Measurements from ENCODE around the gene TMEM95. TPM values are rescaled to one million over a fixed set of nuclear protein-coding genes. Genes with fewer than 3 reads are reported as not detected.
A peak's percentile ranks its signal among the peaks of the same experiment; 100 is the strongest.

Gene TMEM95
- polyA plus RNA-seq, 1 donor from 2014 or later: not detected

DNA sequence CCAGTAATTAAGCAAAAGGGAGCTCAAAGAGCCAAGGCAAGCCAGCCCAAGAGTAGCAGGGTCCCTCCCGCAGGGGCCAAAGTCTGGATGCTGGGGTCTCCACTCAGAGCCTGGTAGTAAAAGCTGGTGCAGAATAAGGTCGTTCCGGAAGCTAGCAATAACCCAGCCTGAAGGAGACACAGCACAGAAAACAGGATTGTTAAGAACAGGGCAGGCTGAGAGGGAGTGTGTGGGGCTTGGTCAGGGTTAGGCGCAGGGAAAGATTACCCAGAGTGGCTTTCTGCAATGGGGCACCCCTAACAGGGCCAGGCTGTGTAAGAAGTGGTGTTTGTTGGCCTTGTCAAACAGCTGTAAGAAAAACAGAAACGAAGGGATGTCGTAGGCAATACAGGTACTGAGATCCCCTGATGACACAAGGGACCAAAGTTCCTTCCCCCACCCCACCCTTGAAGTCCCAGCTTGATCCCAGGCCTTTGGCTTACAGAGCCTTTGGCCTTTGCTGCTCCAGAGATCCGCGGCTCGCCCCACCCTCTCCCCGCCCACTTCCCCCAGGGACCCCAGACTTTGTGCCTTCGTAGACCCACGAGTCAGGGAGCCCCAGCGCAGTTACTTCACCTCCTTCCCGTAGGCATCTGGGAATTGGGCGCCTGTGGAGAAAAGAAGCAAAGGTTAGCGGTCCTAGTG lies 48.2 kb downstream of the TMEM95 start:
- no peaks in the 10 kb centered on the region for H3K9me3 ChIP-seq (ENCODE audit: low read length)
- no peaks in the 10 kb centered on the region for H3K36me3 ChIP-seq (ENCODE audit: insufficient read depth, low read length)
- H3K9me2 ChIP-seq (ENCODE audit: insufficient read depth, low read length): no peaks in the 10 kb centered on the region
- peak overlapping the region; percentile 98 for H3K9ac ChIP-seq (ENCODE audit: low read length)
- peak overlapping the region; percentile 98 for H3K27ac ChIP-seq (ENCODE audit: low read length)
- H3K27me3 ChIP-seq (ENCODE audit: insufficient read depth, low read depth, low read length): no peaks in the 10 kb centered on the region
- no peak overlapping the region for H2AFZ ChIP-seq (ENCODE audit: low read depth, low read length)
- peak overlapping the region; percentile 86 for H3K4me2 ChIP-seq (ENCODE audit: low read length)
- H3K79me2 ChIP-seq (replicated peaks; ENCODE audit: insufficient read depth, low read length): peaks cover 32% of the 10 kb centered on the region
- peaks cover 5% of the 10 kb centered on the region for H3F3A ChIP-seq (ENCODE audit: insufficient read depth, low read length, poor library complexity, severe bottlenecking)
- peak overlapping the region; percentile 88 for H3K4me3 ChIP-seq (ENCODE audit: low read length)
- TF ChIP-seq, protein P1, sequence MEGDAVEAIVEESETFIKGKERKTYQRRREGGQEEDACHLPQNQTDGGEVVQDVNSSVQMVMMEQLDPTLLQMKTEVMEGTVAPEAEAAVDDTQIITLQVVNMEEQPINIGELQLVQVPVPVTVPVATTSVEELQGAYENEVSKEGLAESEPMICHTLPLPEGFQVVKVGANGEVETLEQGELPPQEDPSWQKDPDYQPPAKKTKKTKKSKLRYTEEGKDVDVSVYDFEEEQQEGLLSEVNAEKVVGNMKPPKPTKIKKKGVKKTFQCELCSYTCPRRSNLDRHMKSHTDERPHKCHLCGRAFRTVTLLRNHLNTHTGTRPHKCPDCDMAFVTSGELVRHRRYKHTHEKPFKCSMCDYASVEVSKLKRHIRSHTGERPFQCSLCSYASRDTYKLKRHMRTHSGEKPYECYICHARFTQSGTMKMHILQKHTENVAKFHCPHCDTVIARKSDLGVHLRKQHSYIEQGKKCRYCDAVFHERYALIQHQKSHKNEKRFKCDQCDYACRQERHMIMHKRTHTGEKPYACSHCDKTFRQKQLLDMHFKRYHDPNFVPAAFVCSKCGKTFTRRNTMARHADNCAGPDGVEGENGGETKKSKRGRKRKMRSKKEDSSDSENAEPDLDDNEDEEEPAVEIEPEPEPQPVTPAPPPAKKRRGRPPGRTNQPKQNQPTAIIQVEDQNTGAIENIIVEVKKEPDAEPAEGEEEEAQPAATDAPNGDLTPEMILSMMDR (IDR thresholded peaks at IDR 0.05; ENCODE audit: poor library complexity, severe bottlenecking): no peak
- TF ChIP-seq SMC3 (conservative IDR thresholded peaks at IDR 0.05; ENCODE audit: poor library complexity) (no peak), MXI1 (conservative IDR thresholded peaks at IDR 0.05; ENCODE audit: poor library complexity, severe bottlenecking) (no peak), EP300 (conservative IDR thresholded peaks at IDR 0.05; ENCODE audit: poor library complexity, severe bottlenecking) (no peak), POLR2AphosphoS5 (IDR thresholded peaks at IDR 0.05) (no peak), TAF1 (IDR thresholded peaks at IDR 0.05; ENCODE audit: low read depth) (no peak), EZH2 (IDR thresholded peaks at IDR 0.05; ENCODE audit: borderline replicate concordance, insufficient read depth, low read length, poor library complexity, severe bottlenecking) (no peak), RAD21 (conservative IDR thresholded peaks at IDR 0.05) (no peak)
- TF ChIP-seq, protein P2, sequence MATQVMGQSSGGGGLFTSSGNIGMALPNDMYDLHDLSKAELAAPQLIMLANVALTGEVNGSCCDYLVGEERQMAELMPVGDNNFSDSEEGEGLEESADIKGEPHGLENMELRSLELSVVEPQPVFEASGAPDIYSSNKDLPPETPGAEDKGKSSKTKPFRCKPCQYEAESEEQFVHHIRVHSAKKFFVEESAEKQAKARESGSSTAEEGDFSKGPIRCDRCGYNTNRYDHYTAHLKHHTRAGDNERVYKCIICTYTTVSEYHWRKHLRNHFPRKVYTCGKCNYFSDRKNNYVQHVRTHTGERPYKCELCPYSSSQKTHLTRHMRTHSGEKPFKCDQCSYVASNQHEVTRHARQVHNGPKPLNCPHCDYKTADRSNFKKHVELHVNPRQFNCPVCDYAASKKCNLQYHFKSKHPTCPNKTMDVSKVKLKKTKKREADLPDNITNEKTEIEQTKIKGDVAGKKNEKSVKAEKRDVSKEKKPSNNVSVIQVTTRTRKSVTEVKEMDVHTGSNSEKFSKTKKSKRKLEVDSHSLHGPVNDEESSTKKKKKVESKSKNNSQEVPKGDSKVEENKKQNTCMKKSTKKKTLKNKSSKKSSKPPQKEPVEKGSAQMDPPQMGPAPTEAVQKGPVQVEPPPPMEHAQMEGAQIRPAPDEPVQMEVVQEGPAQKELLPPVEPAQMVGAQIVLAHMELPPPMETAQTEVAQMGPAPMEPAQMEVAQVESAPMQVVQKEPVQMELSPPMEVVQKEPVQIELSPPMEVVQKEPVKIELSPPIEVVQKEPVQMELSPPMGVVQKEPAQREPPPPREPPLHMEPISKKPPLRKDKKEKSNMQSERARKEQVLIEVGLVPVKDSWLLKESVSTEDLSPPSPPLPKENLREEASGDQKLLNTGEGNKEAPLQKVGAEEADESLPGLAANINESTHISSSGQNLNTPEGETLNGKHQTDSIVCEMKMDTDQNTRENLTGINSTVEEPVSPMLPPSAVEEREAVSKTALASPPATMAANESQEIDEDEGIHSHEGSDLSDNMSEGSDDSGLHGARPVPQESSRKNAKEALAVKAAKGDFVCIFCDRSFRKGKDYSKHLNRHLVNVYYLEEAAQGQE (IDR thresholded peaks at IDR 0.05; ENCODE audit: borderline replicate concordance): no peak
- H4K20me1 ChIP-seq (ENCODE audit: insufficient read depth): peaks cover 2% of the 10 kb centered on the region

DNA sequence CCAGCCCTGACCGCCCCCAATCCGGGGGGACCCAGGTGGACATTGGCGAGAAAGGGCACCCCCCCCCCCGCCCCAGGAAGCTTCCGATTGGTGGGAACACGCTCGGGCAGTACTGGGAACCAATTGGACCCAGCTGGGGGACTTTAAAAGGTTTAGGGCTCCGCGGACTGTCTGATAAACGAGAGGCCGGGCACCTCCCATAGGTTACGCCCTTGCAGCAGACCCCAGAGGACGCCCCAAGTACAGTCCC lies 48.7 kb downstream of the TMEM95 start:
- Histone ChIP-seq H3K9ac (ENCODE audit: low read length) (peak overlapping the region; percentile 98), H3K9me2 (ENCODE audit: insufficient read depth, low read length) (no peaks in the 10 kb centered on the region), H3K27me3 (ENCODE audit: insufficient read depth, low read depth, low read length) (no peaks in the 10 kb centered on the region), H3K27ac (ENCODE audit: low read length) (peak overlapping the region; percentile 98), H3K4me2 (ENCODE audit: low read length) (peak overlapping the region; percentile 86), H3K79me2 (replicated peaks; ENCODE audit: insufficient read depth, low read length) (peaks cover 32% of the 10 kb centered on the region), H3K4me3 (ENCODE audit: low read length) (peak overlapping the region; percentile 88), H3K36me3 (ENCODE audit: insufficient read depth, low read length) (no peaks in the 10 kb centered on the region), H4K20me1 (ENCODE audit: insufficient read depth) (peaks cover 2% of the 10 kb centered on the region), H2AFZ (ENCODE audit: low read depth, low read length) (peak overlapping the region; percentile 76), H3K9me3 (ENCODE audit: low read length) (no peaks in the 10 kb centered on the region), H3F3A (ENCODE audit: insufficient read depth, low read length, poor library complexity, severe bottlenecking) (peaks cover 5% of the 10 kb centered on the region)
- TF ChIP-seq TAF1 (IDR thresholded peaks at IDR 0.05; ENCODE audit: low read depth): no peak
- TF ChIP-seq, protein P1 (IDR thresholded peaks at IDR 0.05; ENCODE audit: poor library complexity, severe bottlenecking): no peak
- TF ChIP-seq EZH2 (IDR thresholded peaks at IDR 0.05; ENCODE audit: borderline replicate concordance, insufficient read depth, low read length, poor library complexity, severe bottlenecking): no peak
- no peak for TF ChIP-seq MXI1 (conservative IDR thresholded peaks at IDR 0.05; ENCODE audit: poor library complexity, severe bottlenecking)
- TF ChIP-seq RAD21 (conservative IDR thresholded peaks at IDR 0.05): no peak

All from neural cell (in vitro differentiated cells).